SU-DHL-6 (cell line): ENCODE measurements around the gene THEM5.

Experiments
- H2AFZ ChIP-seq: fragments of 200-600 bp; sonication (generic); 2 replicates; pipeline ENCODE4 v1.6.1; 2014; ENCODE audit warnings: low read depth, mild to moderate bottlenecking, moderate library complexity, mixed read lengths, antibody characterized with exemption, low read length; ENCODE audit not compliant: severe bottlenecking
- H3F3A ChIP-seq: fragments of 200-600 bp; shearing (Covaris generic); 2 replicates; pipeline ENCODE4 v1.6.0; 2016; ENCODE audit warnings: antibody characterized with exemption, mild to moderate bottlenecking; ENCODE audit not compliant: insufficient read depth
- H3K27ac ChIP-seq: fragments of 200-600 bp; sonication (generic); 2 replicates; pipeline ENCODE4 v1.5.1; 2016; ENCODE audit warnings: low read depth, mild to moderate bottlenecking, low read length, moderate library complexity, mixed read lengths
- H3K27me3 ChIP-seq: fragments of 200-600 bp; sonication (generic), shearing (Covaris generic); 2 replicates; pipeline ENCODE4 v1.6.0; 2014; ENCODE audit warnings: mild to moderate bottlenecking, low read length
- H3K36me3 ChIP-seq: fragments of 200-600 bp; sonication (generic); 2 replicates; pipeline ENCODE4 v1.6.1; 2014; ENCODE audit warnings: mild to moderate bottlenecking, low read length, mixed read lengths
- H3K4me2 ChIP-seq: fragments of 300-600, 200-600 bp; shearing (Covaris generic), sonication (generic); 2 replicates; pipeline ENCODE4 v1.6.0; 2014; ENCODE audit warnings: low read length, low read depth, mild to moderate bottlenecking; ENCODE audit not compliant: poor library complexity, severe bottlenecking
- H3K4me3 ChIP-seq: fragments of 200-600 bp; sonication (generic); 2 replicates; pipeline ENCODE4 v1.5.1; 2014; ENCODE audit warnings: antibody characterized with exemption, low read length, mild to moderate bottlenecking, mixed read lengths; ENCODE audit not compliant: insufficient read depth, poor library complexity, severe bottlenecking
- H3K79me2 ChIP-seq: fragments of 200-600 bp; sonication (generic); 2 replicates; pipeline ENCODE4 v1.6.1; 2014; ENCODE audit warnings: mild to moderate bottlenecking, low read length, moderate library complexity; ENCODE audit not compliant: insufficient read depth
- H3K9ac ChIP-seq: fragments of 200-600 bp; sonication (generic); 2 replicates; pipeline ENCODE4 v1.7.0; 2014; ENCODE audit warnings: mild to moderate bottlenecking, low read length
- H3K9me2 ChIP-seq: fragments of 200-600 bp; sonication (generic); replicated peaks from 2 replicates; pipeline ENCODE4 v1.6.1; 2014; ENCODE audit warnings: low read length; ENCODE audit not compliant: insufficient read depth
- H3K9me3 ChIP-seq: fragments of 200-600 bp; sonication (generic); 2 replicates; pipeline ENCODE4 v1.6.1; 2014; ENCODE audit warnings: low read length, mixed read lengths; ENCODE audit not compliant: insufficient read depth
- H4K20me1 ChIP-seq: fragments of 200-600 bp; sonication (generic); 2 replicates; pipeline ENCODE4 v1.6.1; 2014; ENCODE audit warnings: low read depth, mild to moderate bottlenecking, antibody characterized with exemption, low read length, moderate library complexity, mixed read lengths
- EZH2phosphoT487 ChIP-seq: fragments of 200-600 bp; sonication (generic), shearing (Covaris generic); conservative IDR thresholded peaks from 2 replicates; pipeline ENCODE4 v1.6.1; 2018; ENCODE audit warnings: mild to moderate bottlenecking, antibody characterized with exemption, low read length, moderate library complexity, mixed read lengths
- TF ChIP-seq, protein P1 (sequence below): fragments of 200-600 bp; sonication (generic); IDR thresholded peaks from one replicate; pipeline ENCODE4 v1.5.1; 2017; ENCODE audit warnings: antibody characterized with exemption, mild to moderate bottlenecking, low read length, moderate library complexity; ENCODE audit not compliant: insufficient read depth, poor library complexity, severe bottlenecking

Gene THEM5

DNA sequence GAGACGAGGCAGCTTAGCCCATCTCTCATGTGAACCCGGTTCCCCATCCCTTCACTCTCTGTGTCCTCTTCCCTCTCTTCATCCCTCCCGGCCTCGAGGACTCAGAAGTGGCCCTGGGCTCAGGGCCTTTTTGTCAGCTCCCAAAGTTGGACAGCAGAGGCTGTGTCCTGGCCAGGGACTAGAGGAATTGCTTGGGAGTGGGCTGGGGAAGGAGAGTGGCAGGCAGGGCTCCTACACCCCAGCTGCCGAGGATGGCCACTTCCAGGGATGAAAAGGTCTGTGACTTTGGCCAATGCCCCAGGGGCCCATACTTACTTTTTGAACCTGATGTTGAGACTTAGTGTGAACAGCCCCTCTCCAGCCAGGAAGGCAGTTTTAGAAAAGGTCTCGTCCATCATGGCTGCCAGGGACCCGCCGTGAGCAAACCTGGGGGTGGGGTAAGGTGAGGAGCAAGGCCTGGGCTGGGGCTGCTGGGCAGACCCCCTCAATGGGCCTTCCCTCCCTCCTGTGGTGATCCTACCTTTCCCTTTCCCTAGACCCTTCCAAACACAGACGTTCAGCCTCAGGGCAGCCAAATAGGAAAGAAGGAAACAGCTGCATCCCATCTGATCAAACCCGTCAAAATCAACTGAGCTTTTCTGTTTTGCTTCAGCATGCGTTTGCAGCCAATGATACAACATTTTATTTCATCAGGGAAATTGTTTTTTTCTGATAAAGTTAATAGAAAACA lies 5.5 kb downstream of the THEM5 start:
- Histone ChIP-seq H3K9me3 (no peaks in the 10 kb centered on the region), H3K9ac (no peak overlapping the region), H2AFZ (no peak overlapping the region), H3K9me2 (no peaks in the 10 kb centered on the region), H3K36me3 (no peaks in the 10 kb centered on the region), H4K20me1 (no peaks in the 10 kb centered on the region), H3K4me2 (no peak overlapping the region), H3K27ac (no peak overlapping the region), H3K4me3 (no peak overlapping the region), H3K27me3 (no peaks in the 10 kb centered on the region), H3F3A (no peaks in the 10 kb centered on the region), H3K79me2 (no peaks in the 10 kb centered on the region)
- TF ChIP-seq, protein P1, sequence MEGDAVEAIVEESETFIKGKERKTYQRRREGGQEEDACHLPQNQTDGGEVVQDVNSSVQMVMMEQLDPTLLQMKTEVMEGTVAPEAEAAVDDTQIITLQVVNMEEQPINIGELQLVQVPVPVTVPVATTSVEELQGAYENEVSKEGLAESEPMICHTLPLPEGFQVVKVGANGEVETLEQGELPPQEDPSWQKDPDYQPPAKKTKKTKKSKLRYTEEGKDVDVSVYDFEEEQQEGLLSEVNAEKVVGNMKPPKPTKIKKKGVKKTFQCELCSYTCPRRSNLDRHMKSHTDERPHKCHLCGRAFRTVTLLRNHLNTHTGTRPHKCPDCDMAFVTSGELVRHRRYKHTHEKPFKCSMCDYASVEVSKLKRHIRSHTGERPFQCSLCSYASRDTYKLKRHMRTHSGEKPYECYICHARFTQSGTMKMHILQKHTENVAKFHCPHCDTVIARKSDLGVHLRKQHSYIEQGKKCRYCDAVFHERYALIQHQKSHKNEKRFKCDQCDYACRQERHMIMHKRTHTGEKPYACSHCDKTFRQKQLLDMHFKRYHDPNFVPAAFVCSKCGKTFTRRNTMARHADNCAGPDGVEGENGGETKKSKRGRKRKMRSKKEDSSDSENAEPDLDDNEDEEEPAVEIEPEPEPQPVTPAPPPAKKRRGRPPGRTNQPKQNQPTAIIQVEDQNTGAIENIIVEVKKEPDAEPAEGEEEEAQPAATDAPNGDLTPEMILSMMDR = no peak
- TF ChIP-seq EZH2phosphoT487 = no peak

DNA sequence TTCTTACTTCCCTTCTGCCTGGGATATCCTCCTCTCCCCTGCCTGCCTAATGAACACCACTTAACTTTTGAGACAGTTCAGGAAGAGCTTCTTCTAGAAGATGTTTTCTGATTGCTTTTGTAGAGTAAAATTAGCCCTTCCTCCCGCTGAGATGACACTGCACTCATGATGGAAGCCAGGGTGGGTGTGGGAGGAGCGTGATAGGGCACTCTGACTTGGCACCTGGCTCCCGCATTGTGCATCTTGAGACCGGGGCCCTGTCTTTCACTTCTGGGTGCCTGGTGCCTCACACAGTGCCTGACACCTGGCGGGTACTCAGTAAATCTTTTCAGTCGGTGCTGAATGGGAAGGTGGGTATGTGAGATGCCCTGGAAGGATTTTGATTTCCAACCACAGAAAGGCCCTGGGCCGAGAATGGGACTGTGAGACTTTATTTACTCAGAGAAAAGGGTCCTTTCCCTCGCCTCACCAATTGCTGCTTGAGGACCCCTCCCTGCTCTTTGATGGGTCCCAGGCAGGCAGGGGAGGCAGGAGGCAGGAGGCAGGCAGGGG lies 6.8 kb downstream of the THEM5 start:
- TF ChIP-seq, protein P1 = no peak
- TF ChIP-seq EZH2phosphoT487 = no peak
- Histone ChIP-seq H3K4me3 (no peak overlapping the region), H3K9me2 (no peaks in the 10 kb centered on the region), H3K4me2 (no peak overlapping the region), H4K20me1 (no peaks in the 10 kb centered on the region), H3K9me3 (no peaks in the 10 kb centered on the region), H3K27me3 (no peaks in the 10 kb centered on the region), H2AFZ (no peak overlapping the region), H3K9ac (no peak overlapping the region), H3K36me3 (no peaks in the 10 kb centered on the region), H3K27ac (no peak overlapping the region), H3F3A (no peaks in the 10 kb centered on the region), H3K79me2 (no peaks in the 10 kb centered on the region)

DNA sequence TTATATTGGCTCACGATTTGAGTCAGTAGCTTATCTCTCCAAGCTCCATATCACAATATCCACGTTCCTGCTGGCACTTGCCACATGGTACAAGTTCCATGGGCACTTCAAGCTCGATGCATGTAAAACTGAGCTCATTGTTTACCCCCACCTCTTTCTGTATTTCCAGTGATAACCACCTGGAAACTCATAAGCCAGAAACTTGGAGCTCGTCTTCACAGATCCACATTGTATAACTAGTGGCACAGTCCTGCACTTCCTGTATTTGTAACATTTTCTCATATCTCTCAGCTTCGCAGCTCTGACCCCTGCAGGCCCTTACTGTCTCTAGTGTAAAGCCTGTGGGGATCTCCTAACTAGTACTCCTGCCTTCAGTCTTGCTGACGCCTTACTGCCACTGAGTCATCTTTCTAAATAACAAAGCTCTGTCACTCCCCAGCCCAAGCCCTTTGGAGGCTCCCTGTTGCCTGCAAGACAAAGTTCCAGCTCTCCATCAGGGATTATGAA lies 7.4 kb downstream of the THEM5 start:
- Histone ChIP-seq H3K4me2 (no peak overlapping the region), H3K27me3 (no peaks in the 10 kb centered on the region)

More for the DNA sequence above, 7.4 kb downstream of the THEM5 start:
- Histone ChIP-seq H3K9ac (no peak overlapping the region), H4K20me1 (no peaks in the 10 kb centered on the region), H2AFZ (no peak overlapping the region), H3F3A (no peaks in the 10 kb centered on the region), H3K4me3 (no peak overlapping the region), H3K79me2 (no peaks in the 10 kb centered on the region), H3K27ac (no peak overlapping the region), H3K9me2 (no peaks in the 10 kb centered on the region), H3K9me3 (no peaks in the 10 kb centered on the region), H3K36me3 (no peaks in the 10 kb centered on the region)
- TF ChIP-seq EZH2phosphoT487 = no peak
- TF ChIP-seq, protein P1 = no peak
